Activated naive CD8-positive, alpha-beta T cell (primary cell): ENCODE results near the gene PODNL1.

Experiments
- H3K27ac Mint-ChIP-seq: one replicate; pipeline ENCODE4 v1.8.0; 2021; ENCODE audit warnings: mixed read lengths
- H3K27me3 Mint-ChIP-seq: one replicate; pipeline ENCODE4 v1.8.0; 2021; ENCODE audit warnings: mixed read lengths
- H3K36me3 Mint-ChIP-seq: one replicate; pipeline ENCODE4 v1.8.0; 2021; ENCODE audit warnings: mixed read lengths
- H3K4me1 Mint-ChIP-seq: one replicate; pipeline ENCODE4 v1.8.0; 2021; ENCODE audit warnings: low read depth, mixed read lengths
- H3K4me3 Mint-ChIP-seq: one replicate; pipeline ENCODE4 v1.8.0; 2021; ENCODE audit warnings: mild to moderate bottlenecking, mixed read lengths
- H3K9me3 Mint-ChIP-seq: one replicate; pipeline ENCODE4 v1.8.0; 2021; ENCODE audit warnings: low read depth, mixed read lengths

The PODNL1 gene

DNA sequence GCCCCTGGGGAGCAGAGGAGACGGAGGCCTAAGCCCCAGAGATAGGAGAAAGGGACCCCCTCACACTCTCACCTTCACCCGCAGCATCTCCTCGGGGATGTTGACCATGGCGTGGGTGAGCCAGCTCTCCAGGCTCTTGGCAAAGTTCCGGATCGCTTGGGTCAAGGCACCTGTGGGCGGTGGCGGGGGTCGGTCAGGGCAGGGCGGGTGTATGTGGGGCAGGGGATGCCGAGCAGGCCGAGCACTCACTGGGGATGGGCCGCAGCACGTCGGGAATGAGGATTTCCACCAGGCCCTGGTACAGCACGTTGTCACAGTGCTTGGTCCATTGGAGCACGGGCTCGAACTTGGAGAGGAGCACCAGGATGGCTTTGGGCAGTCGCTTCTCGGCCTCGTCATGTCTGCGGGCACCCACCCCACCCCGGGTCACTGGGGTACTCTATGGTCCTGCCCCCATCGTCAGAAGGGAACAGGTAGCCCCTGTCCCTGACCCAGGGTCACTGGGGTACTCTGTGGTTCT is 27.2 kb upstream of the PODNL1 start:
- Mint-ChIP-seq H3K27me3 (no peaks in the 10 kb centered on the region), H3K9me3 (no peaks in the 10 kb centered on the region), H3K4me1 (no peaks in the 10 kb centered on the region), H3K27ac (no peak overlapping the region), H3K4me3 (no peak overlapping the region), H3K36me3 (peaks cover 3% of the 10 kb centered on the region)

DNA sequence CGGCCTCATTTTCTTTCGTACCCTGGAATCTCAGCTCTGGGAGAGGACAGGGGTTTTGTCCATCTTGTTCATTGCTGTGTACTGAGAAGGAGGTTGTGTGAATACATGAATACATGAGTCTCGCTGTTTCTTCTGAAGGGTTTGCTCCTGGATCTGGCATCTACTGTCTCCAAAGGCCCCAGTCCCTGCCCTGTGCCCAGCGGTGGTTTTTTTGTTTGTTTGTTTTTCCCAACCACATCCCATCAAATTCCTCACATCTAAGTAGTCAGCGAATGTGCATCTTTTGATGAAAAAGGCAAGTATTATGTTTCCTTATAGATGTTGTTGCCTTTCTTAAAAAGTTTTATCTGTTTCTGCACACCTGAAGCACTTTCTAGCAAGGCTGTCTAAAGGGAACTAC is 26.6 kb upstream of the PODNL1 start:
- Mint-ChIP-seq H3K9me3 (no peaks in the 10 kb centered on the region), H3K4me1 (no peaks in the 10 kb centered on the region), H3K36me3 (peaks cover 3% of the 10 kb centered on the region), H3K4me3 (no peak overlapping the region), H3K27me3 (no peaks in the 10 kb centered on the region), H3K27ac (no peak overlapping the region)

GRCh38 chr19:13963603-13964105 is 25.4 kb upstream of the PODNL1 start:
- Mint-ChIP-seq H3K36me3 (no peaks in the 10 kb centered on the region), H3K4me3 (no peak overlapping the region)

DNA sequence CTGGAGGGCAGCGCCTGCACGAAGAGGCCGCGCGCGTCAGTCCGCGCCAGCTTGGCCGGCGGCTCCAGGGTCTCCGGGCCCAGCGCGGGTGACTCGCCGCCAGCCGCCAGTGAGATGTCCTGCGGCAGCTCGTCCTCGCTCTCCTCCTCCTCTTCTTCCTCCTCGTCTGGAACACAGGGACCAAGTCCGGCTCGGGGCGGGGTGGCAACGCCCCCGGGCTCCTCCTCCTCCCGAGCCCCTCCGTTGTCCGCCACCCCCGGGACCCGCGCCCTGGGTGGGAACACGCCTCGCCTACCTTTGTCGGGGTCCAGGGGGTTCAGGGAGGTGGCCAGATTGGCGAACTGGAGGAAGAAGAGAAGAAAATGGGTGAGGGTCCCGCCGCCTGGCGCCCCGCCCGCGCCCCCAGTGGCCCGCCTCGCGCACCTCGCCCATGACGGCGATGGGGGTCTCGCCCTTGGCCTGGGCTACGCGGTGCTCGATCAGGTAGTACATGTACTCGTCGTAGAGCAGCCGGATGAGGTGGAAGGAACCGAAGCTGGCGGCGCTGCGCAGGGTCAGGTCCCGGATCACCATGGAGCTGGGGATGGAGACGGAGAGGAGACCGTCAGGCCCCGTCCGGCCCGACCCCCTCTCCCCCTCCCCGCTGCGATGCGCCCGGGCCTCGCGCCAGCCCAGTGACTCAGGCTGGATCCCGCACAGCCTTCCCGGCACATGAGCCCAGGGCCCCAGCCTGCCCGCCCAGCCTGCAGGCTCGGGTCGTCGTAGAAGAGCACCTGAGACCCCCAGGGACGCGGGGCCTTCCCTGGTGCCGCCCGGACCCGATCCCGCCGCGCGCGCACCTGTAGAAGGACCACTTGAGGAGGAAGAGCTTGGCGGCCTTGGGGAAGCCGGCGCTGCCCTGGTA is 24.7 kb upstream of the PODNL1 start:
- Mint-ChIP-seq H3K36me3 (no peaks in the 10 kb centered on the region), H3K27ac (no peak overlapping the region), H3K9me3 (no peaks in the 10 kb centered on the region), H3K4me1 (no peaks in the 10 kb centered on the region), H3K27me3 (no peaks in the 10 kb centered on the region), H3K4me3 (no peak overlapping the region)

More at GRCh38 chr19:13963603-13964105, 25.4 kb upstream of the PODNL1 start:
- no peak overlapping the region for H3K27ac Mint-ChIP-seq
- H3K27me3 Mint-ChIP-seq: no peaks in the 10 kb centered on the region
- no peaks in the 10 kb centered on the region for H3K9me3 Mint-ChIP-seq
- H3K4me1 Mint-ChIP-seq: no peaks in the 10 kb centered on the region

DNA sequence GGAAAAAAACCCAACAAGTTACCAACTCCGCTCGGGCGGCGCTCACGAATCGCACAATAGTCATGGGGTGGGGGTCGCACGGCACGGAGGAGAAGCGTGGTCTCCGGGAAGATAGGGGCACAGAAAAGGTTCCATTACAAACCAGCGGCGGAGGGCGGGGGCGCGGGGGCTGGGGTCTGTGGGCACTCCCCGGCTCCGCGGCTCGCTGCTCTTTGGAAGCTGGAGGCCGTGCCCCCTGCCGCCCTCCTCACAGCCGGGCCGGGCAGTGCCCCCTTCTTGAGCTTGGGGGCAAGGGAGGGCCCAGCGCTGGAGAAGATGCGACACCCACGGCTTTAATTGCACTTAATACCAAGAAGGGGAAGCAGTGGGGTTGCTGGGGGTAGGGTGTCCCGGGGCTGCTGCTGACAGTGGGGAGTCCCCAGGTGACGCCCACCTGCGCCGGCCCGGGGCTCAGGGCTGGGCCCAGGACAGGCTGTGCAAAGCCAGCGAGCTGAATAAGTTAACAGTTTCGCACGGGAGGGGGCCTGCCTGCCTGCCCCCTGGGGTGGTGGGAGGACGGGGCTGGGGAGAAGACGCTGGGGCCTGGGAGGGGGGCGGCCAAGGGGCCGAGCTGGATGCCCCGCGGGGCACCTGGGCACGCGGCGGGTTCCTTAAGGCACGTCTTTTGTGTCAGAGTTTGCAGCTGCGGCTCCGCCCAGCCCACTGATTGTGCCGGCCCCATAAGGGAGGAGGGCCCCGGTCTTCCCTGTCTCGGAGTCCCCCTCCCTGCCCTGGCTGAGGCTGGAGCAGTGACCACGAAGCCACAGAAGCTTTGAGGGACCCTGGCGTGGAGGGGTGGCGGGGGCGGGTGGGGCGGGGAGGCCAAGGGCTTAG is 23.8 kb upstream of the PODNL1 start:
- Mint-ChIP-seq H3K4me3 (no peak overlapping the region), H3K9me3 (no peaks in the 10 kb centered on the region), H3K27ac (no peak overlapping the region), H3K4me1 (peaks cover under 1% of the 10 kb centered on the region), H3K27me3 (no peaks in the 10 kb centered on the region), H3K36me3 (no peaks in the 10 kb centered on the region)

GRCh38 chr19:13960863-13961784 is 22.9 kb upstream of the PODNL1 start:
- Mint-ChIP-seq H3K36me3 (no peaks in the 10 kb centered on the region), H3K4me1 (peaks cover 1% of the 10 kb centered on the region), H3K9me3 (no peaks in the 10 kb centered on the region), H3K4me3 (no peak overlapping the region), H3K27ac (no peak overlapping the region), H3K27me3 (no peaks in the 10 kb centered on the region)

- no peaks in the 10 kb centered on the region for H3K36me3 Mint-ChIP-seq
- no peaks in the 10 kb centered on the region for H3K9me3 Mint-ChIP-seq
- H3K27ac Mint-ChIP-seq: no peak overlapping the region
- no peak overlapping the region for H3K4me3 Mint-ChIP-seq
- no peaks in the 10 kb centered on the region for H3K27me3 Mint-ChIP-seq
- peaks cover 1% of the 10 kb centered on the region for H3K4me1 Mint-ChIP-seq
Observed at GRCh38 chr19:13959962-13960862, 22.0 kb upstream of the PODNL1 start.

DNA sequence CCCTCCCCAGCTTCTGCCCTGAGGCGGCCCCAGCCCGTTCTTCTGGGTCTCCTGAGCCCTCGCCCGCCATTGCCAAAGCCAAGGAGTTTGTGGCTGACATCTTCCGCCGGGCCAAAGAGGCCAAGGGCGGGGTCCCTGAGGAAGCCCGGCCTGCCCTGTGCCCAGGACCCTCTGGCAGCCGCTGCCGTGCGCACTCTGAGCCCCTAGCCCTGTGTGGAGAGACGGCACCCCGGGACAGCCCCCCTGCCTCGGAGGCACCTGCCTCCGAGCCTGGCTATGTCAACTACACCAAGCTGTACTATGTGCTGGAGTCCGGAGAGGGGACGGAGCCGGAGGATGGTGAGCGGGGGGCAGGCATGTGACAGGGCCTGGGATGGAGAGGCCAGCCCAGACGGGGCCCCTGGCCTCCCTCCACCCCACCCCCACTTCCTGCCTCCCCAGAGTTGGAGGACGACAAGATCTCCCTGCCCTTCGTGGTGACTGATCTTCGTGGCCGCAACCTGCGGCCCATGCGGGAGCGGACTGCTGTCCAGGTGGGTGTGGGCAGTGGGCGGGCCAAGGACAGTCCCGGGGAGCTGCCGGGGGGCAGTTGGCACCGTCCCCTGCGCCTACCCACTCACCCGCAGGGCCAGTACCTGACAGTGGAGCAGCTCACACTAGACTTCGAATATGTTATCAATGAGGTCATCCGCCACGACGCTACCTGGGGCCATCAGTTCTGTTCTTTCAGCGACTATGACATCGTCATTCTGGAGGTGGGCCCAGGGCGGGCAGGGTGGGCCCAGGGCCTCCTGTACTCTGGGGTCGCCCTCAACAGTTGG is 21.1 kb upstream of the PODNL1 start:
- Mint-ChIP-seq H3K27ac (no peak overlapping the region), H3K27me3 (no peaks in the 10 kb centered on the region), H3K4me1 (peaks cover 5% of the 10 kb centered on the region), H3K4me3 (no peak overlapping the region), H3K9me3 (no peaks in the 10 kb centered on the region), H3K36me3 (no peaks in the 10 kb centered on the region)

- H3K36me3 Mint-ChIP-seq: no peaks in the 10 kb centered on the region
- H3K4me1 Mint-ChIP-seq: peaks cover 14% of the 10 kb centered on the region
- H3K9me3 Mint-ChIP-seq: no peaks in the 10 kb centered on the region
- peak overlapping the region; percentile 34 for H3K27ac Mint-ChIP-seq
- no peak overlapping the region for H3K4me3 Mint-ChIP-seq
- H3K27me3 Mint-ChIP-seq: no peaks in the 10 kb centered on the region
Observed at GRCh38 chr19:13958043-13958442, 19.8 kb upstream of the PODNL1 start.

GRCh38 chr19:13957051-13957450 is 18.8 kb upstream of the PODNL1 start:
- Mint-ChIP-seq H3K4me1 (peaks cover 18% of the 10 kb centered on the region), H3K27ac (no peak overlapping the region), H3K9me3 (no peaks in the 10 kb centered on the region), H3K27me3 (no peaks in the 10 kb centered on the region), H3K4me3 (no peak overlapping the region), H3K36me3 (no peaks in the 10 kb centered on the region)

DNA sequence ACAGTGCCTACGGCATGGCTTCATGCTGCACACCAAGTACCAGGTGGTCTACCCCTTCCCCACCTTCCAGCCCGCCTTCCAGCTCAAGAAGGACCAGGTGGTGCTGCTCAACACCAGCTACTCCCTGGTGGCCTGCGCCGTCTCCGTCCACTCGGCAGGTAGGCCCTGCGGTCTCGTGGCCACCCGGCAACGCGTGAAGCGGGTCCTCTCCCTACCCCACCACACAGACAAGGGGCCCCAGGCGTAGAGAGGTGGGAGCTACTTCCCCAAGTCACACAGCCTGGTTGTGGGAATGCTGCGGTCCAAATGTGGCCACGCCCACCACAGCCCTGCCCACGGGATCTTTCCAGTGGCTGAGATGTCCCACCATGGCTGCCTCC is 18.1 kb upstream of the PODNL1 start:
- no peaks in the 10 kb centered on the region for H3K36me3 Mint-ChIP-seq
- no peaks in the 10 kb centered on the region for H3K9me3 Mint-ChIP-seq
- H3K27ac Mint-ChIP-seq: no peak overlapping the region
- no peaks in the 10 kb centered on the region for H3K27me3 Mint-ChIP-seq
- peaks cover 22% of the 10 kb centered on the region for H3K4me1 Mint-ChIP-seq
- H3K4me3 Mint-ChIP-seq: no peak overlapping the region

GRCh38 chr19:13955662-13956364 is 17.6 kb upstream of the PODNL1 start:
- Mint-ChIP-seq H3K9me3 (no peaks in the 10 kb centered on the region), H3K27me3 (no peaks in the 10 kb centered on the region), H3K27ac (no peak overlapping the region), H3K36me3 (no peaks in the 10 kb centered on the region), H3K4me1 (peaks cover 22% of the 10 kb centered on the region), H3K4me3 (no peak overlapping the region)
